PC-3 (cell line): ENCODE data around the gene MYO16. TPM values are rescaled to one million over a fixed set of nuclear protein-coding genes. Genes with fewer than 3 reads are reported as not detected.

Source experiments
- ATAC-seq: fragments of 200-7000 bp; cut with Tn5 transposase; 2 replicates; pipeline ENCODE4 v1.9.1; 2020; ENCODE audit warnings: mild to moderate bottlenecking, moderate library complexity
- BruUV-seq: library from RNA; stranded (reverse); fragments of 400-500 nt; replicated peaks from 2 replicates; lab custom pipeline; 2021; lab: Mats Ljungman, UMichigan
- CTCF ChIA-PET: fragments of 300-600 bp; sonication (Branson Sonifier 250); formaldehyde crosslinking; loops from one replicate; lab custom pipeline; 2022; ENCODE audit warnings: antibody characterized with exemption; lab: Charles Lee
- POLR2A ChIA-PET: fragments of 300-600 bp; sonication (Branson Sonifier 250); formaldehyde crosslinking; loops from one replicate; lab custom pipeline; 2022; ENCODE audit warnings: antibody characterized with exemption; ENCODE audit not compliant: unreplicated experiment; lab: Charles Lee
- DNase-seq: peaks from one replicate; pipeline ENCODE4 v3.0.0-alpha.2; 2015
- H2AFZ ChIP-seq: fragments of 300-600 bp; sonication (generic); 2 replicates; pipeline ENCODE4 v1.6.0; 2016; ENCODE audit warnings: antibody characterized with exemption, low read length
- H3F3A ChIP-seq: fragments of 300-600 bp; sonication (generic); one replicate; pipeline ENCODE4 v1.6.0; 2017; ENCODE audit warnings: antibody characterized with exemption, low read length, control low read depth, mild to moderate bottlenecking; ENCODE audit not compliant: unreplicated experiment
- H3K27ac ChIP-seq: fragments of 300-600 bp; sonication (generic); 2 replicates; pipeline ENCODE4 v1.5.1; 2016; ENCODE audit warnings: mild to moderate bottlenecking, low read length
- H3K27me3 ChIP-seq: fragments of 300-600 bp; sonication (generic); 2 replicates; pipeline ENCODE4 v1.6.1; 2016; ENCODE audit warnings: low read length, mixed read lengths
- H3K36me3 ChIP-seq: fragments of 300-600 bp; sonication (generic); 2 replicates; pipeline ENCODE4 v1.6.1; 2016; ENCODE audit warnings: low read depth, mixed run types, low read length, mixed read lengths
- H3K4me1 ChIP-seq: fragments of 300-600 bp; sonication (generic); 2 replicates; pipeline ENCODE4 v1.5.1; 2016; ENCODE audit warnings: low read length; ENCODE audit not compliant: insufficient read depth
- H3K4me2 ChIP-seq: fragments of 300-600 bp; sonication (generic); 2 replicates; pipeline ENCODE4 v1.6.0; 2016; ENCODE audit warnings: low read length
- H3K4me3 ChIP-seq: fragments of 300-600 bp; sonication (generic); 2 replicates; pipeline ENCODE4 v1.5.1; 2016; ENCODE audit warnings: mild to moderate bottlenecking, low read length, mixed read lengths
- H3K79me2 ChIP-seq: fragments of 300-600 bp; sonication (generic); 2 replicates; pipeline ENCODE4 v1.6.1; 2017; ENCODE audit warnings: low read length, mixed read lengths
- H3K9ac ChIP-seq: fragments of 300-600 bp; sonication (generic); 2 replicates; pipeline ENCODE4 v1.6.0; 2016; ENCODE audit warnings: mild to moderate bottlenecking, low read length
- H3K9me2 ChIP-seq: fragments of 300-600 bp; sonication (generic); replicated peaks from 2 replicates; pipeline ENCODE4 v1.6.1; 2016; ENCODE audit warnings: mixed run types, low read length, mixed read lengths
- H3K9me3 ChIP-seq: fragments of 300-600 bp; sonication (generic); 2 replicates; pipeline ENCODE4 v1.6.1; 2016; ENCODE audit warnings: low read length, mixed read lengths
- H4K20me1 ChIP-seq: fragments of 300-600 bp; sonication (generic); 2 replicates; pipeline ENCODE4 v1.6.1; 2016; ENCODE audit warnings: low read length, mixed read lengths
- CTCF ChIP-seq: fragments of 300-600 bp; sonication (generic); conservative IDR thresholded peaks from 2 replicates; pipeline ENCODE4 v1.5.1; 2017; ENCODE audit warnings: antibody characterized with exemption, low read depth, mild to moderate bottlenecking, low read length
- EZH2 ChIP-seq: fragments of 300-600 bp; sonication (generic); IDR thresholded peaks from one replicate; pipeline ENCODE4 v1.6.1; 2017; ENCODE audit warnings: antibody characterized with exemption, mild to moderate bottlenecking, low read length; ENCODE audit not compliant: unreplicated experiment
- EZH2phosphoT487 ChIP-seq: fragments of 300-600 bp; sonication (generic); IDR thresholded peaks from 2 replicates; pipeline ENCODE4 v1.6.1; 2018; ENCODE audit warnings: mild to moderate bottlenecking, antibody characterized with exemption, low read length, borderline replicate concordance
- intact Hi-C: fragments of 100-400 bp; cut with micrococcal nuclease; formaldehyde crosslinking; loops from 2 replicates; pipeline ENCODE4 v1.9.0; 2023
- total RNA-seq: library from RNA; depleted of rRNA; stranded (reverse); fragments of >200 nt; gene quantifications from 2 replicates; pipeline ENCODE4 v1.2.3, GENCODE V29; 2014

MYO16 gene
- total RNA-seq, 1 experiment from 2014 or later, result not detected

GRCh38 chr13:109246001-109246400 lies 616.6 kb downstream of the MYO16 start:
- no peak for ATAC-seq
- Histone ChIP-seq H4K20me1 (no peaks in the 10 kb centered on the region), H3K79me2 (no peaks in the 10 kb centered on the region), H3K4me3 (no peak overlapping the region), H3F3A (no peaks in the 10 kb centered on the region), H3K27ac (no peak overlapping the region), H3K9ac (no peak overlapping the region), H3K36me3 (no peaks in the 10 kb centered on the region; the same call in 1 of the 2 replicates), H3K4me2 (no peak overlapping the region), H3K4me1 (peaks cover 30% of the 10 kb centered on the region), H2AFZ (no peak overlapping the region), H3K9me3 (no peaks in the 10 kb centered on the region), H3K9me2 (no peaks in the 10 kb centered on the region), H3K27me3 (no peaks in the 10 kb centered on the region)
- DNase-seq, result no peak
- no peak for TF ChIP-seq EZH2
- no peak for TF ChIP-seq EZH2phosphoT487
- no peak for TF ChIP-seq CTCF
- intact Hi-C loops, result no loop called here
- BruUV-seq, result no TSS peak
- CTCF ChIA-PET, result no interaction called here
- POLR2A ChIA-PET, result interaction anchor here (0.6 kb wide), 1 partner anchor 84 kb away, joined by 5 read pairs; no protein-coding TSS in a partner anchor

DNA sequence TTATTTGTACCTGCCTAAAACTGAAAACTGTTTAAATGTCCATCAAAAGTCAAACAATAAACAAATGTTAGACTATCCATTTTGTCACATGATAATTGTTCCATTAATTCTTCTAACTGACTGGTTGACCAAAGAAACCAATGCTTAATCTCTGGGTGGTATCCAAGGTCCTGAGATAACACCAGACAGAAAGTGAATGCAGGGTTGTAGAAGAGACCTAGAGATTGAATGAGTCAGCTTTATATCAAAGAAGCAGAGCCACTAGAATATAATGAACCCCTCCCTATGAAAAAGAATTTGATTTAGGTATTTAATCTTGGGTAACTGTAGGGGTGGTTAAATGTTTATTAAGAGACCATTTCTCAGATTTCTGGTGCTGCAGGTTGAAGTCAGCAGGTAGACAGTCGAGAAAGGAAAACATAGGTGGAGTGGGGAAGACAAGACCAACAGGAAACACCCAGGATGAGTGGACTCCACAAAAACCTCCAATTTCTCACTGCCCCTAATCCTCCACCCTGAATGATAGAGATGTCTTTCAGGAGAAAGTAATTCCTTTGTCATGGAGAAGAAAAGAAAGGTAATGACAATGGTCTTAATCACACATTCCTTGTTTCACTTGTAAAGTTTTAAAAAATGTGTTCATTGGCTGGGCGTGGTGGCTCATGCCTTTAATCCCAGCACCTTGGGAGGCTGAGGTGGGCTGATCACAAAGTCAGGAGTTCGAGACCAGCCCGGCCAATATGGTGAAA lies 620.5 kb downstream of the MYO16 start:
- Histone ChIP-seq H3K9ac (no peak overlapping the region), H3K79me2 (0 out of 2 replicates have a peak, but pooled peaks cover 4% of the 10 kb centered on the region), H3K4me3 (no peak overlapping the region), H3K4me1 (peaks cover 7% of the 10 kb centered on the region; the same call in 1 of the 2 replicates), H4K20me1 (no peaks in the 10 kb centered on the region), H3K27ac (peak overlapping the region; percentile 22), H3K36me3 (no peaks in the 10 kb centered on the region; the same call in 1 of the 2 replicates), H3K9me3 (no peaks in the 10 kb centered on the region), H3K27me3 (no peaks in the 10 kb centered on the region), H3F3A (no peaks in the 10 kb centered on the region), H3K4me2 (no peak overlapping the region), H2AFZ (no peak overlapping the region), H3K9me2 (no peaks in the 10 kb centered on the region)
- peak; percentile 37; the same call in 1 of the 2 replicates for ATAC-seq
- intact Hi-C loops, result no loop called here
- peak; percentile 63 for DNase-seq
- POLR2A ChIA-PET, result interaction anchor here (0.7 kb wide), 1 partner anchor 479 kb away, joined by 4 read pairs; no protein-coding TSS in a partner anchor
- TF ChIP-seq EZH2phosphoT487 (no peak), EZH2 (no peak), CTCF (no peak)
- CTCF ChIA-PET, result no interaction called here
- no TSS peak for BruUV-seq

DNA sequence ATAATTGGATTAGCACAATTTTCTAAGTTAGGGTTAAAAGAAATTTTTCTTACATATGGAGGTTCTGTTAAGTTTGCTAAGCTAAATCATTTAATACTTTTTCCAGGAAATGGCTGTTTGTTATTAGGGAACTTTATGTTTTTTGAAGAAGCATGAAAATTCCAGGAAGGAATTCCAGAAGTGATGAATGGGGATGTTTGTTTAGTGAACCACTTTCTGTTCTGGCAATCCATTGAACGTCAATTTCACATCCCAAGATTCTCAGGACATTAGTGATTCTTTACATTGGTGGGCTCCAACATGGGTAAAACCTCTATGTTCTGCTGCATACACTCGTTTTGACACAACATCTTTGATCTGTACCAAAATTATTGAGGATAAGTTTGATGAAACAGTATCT lies 622.5 kb downstream of the MYO16 start:
- CTCF ChIA-PET, result no interaction called here
- DNase-seq, result no peak
- intact Hi-C loops, result no loop called here
- no peaks in the 10 kb centered on the region for H3K27me3 ChIP-seq
- H3F3A ChIP-seq, result no peaks in the 10 kb centered on the region
- BruUV-seq, result no TSS peak
- peaks cover 14% of the 10 kb centered on the region for H3K4me1 ChIP-seq
- no peak for ATAC-seq
- H3K4me3 ChIP-seq, result no peak overlapping the region
- POLR2A ChIA-PET, result no interaction called here
- H3K9ac ChIP-seq, result no peak overlapping the region
- TF ChIP-seq EZH2phosphoT487, result no peak
- TF ChIP-seq CTCF, result no peak
- TF ChIP-seq EZH2, result no peak
- no peaks in the 10 kb centered on the region for H3K9me2 ChIP-seq
- no peak overlapping the region for H3K4me2 ChIP-seq
- no peaks in the 10 kb centered on the region for H3K36me3 ChIP-seq
- no peaks in the 10 kb centered on the region for H4K20me1 ChIP-seq
- no peaks in the 10 kb centered on the region for H3K9me3 ChIP-seq
- H2AFZ ChIP-seq, result no peak overlapping the region; the same call in 1 of the 2 replicates
- peaks cover 14% of the 10 kb centered on the region for H3K79me2 ChIP-seq
- H3K27ac ChIP-seq, result no peak overlapping the region
